Neural progenitor cell (in vitro differentiated cells): ENCODE data around the gene SPTB.

Experiments used
- EZH2 ChIP-seq: fragments of 200-600 bp; sonication (generic); IDR thresholded peaks from 2 replicates; pipeline ENCODE4 v1.6.1; 2017; ENCODE audit warnings: antibody characterized with exemption, mild to moderate bottlenecking, moderate library complexity
- TF ChIP-seq, protein P1 (sequence below): fragments of 200-600 bp; sonication (generic); IDR thresholded peaks from 2 replicates; pipeline ENCODE4 v1.5.1; 2017; ENCODE audit warnings: antibody characterized with exemption, mild to moderate bottlenecking

DNA sequence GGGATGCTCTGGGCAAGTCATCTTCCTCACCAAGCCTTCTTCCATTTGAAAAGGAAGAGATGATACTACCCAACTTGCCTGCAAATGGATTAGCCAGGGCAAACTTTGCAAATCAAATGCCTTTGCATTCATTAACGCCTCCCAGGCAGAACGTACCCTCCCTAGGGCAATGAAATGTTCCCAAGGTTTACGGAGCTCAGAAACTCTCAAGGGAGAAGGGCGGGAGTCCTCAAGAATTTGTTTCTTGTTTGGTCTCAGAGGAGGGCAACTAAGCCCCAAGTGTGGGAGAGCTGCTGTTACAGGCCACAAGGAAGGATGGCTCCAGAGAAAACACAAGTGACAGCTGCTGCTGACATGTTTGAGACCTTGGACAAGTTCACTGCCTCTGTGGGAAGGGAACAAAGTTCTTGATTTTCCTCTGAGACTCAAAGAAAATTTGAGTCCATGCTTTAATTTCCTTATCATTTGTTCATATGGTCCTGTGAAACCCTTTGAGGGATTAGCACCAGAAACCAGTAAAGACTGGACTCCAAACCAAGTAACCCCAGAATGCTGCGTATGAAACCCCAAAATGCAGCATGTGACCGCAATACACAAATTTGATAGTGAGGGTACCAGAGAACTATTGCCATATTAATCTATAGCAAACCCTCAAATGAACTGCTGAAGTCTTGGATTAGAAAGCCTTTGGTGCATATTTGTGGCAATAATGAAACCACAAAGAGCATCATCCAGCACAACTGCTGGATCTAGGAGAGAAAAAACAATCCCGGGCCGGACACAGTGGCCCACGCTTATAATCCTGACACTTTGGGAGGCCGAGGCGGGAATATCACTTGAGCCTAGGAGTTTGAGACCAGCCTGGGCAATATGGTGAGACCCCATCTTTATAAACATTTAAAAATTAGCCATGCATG lies 22.9 kb downstream of the SPTB start:
- TF ChIP-seq, protein P1, sequence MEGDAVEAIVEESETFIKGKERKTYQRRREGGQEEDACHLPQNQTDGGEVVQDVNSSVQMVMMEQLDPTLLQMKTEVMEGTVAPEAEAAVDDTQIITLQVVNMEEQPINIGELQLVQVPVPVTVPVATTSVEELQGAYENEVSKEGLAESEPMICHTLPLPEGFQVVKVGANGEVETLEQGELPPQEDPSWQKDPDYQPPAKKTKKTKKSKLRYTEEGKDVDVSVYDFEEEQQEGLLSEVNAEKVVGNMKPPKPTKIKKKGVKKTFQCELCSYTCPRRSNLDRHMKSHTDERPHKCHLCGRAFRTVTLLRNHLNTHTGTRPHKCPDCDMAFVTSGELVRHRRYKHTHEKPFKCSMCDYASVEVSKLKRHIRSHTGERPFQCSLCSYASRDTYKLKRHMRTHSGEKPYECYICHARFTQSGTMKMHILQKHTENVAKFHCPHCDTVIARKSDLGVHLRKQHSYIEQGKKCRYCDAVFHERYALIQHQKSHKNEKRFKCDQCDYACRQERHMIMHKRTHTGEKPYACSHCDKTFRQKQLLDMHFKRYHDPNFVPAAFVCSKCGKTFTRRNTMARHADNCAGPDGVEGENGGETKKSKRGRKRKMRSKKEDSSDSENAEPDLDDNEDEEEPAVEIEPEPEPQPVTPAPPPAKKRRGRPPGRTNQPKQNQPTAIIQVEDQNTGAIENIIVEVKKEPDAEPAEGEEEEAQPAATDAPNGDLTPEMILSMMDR: no peak
- no peak for TF ChIP-seq EZH2
